ENCODE measurements around the gene RAET1E.

RAET1E gene

DNA sequence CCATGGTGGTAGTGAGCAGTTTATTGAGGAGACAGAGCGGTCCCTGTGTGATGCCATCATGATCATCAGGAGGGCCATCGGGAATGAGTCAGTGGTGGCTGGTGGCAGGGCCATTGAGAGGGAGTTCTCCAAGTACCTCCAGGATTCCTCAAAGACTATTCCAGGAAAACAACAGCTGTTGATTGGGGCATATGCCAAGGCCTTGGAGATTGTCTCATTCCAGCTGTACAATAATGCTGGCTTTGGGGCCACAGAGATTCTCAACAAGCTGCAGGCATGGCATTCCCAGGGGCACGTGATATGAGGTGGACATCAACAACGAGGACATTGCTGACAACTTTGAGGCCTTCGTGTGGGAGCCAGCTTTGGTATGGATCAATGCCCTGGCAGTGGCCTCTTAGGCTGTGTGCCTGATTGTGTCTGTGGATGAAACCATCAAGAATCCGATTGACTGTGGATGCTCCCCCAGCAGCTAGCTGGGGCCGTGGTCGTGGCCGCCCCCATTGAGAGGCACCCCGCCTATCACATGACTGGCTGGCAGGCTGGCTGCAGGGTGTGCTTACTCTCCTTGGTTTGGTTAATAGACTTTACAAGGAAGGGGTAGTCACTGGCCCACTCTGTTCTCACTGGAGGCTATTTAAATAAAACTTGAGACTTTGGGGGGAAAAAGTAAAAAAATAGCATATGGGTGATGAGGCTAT, 16.7 kb downstream of the RAET1E start:
- no peak overlapping the region for H3K27ac ChIP-seq
- TF ChIP-seq, protein P1, sequence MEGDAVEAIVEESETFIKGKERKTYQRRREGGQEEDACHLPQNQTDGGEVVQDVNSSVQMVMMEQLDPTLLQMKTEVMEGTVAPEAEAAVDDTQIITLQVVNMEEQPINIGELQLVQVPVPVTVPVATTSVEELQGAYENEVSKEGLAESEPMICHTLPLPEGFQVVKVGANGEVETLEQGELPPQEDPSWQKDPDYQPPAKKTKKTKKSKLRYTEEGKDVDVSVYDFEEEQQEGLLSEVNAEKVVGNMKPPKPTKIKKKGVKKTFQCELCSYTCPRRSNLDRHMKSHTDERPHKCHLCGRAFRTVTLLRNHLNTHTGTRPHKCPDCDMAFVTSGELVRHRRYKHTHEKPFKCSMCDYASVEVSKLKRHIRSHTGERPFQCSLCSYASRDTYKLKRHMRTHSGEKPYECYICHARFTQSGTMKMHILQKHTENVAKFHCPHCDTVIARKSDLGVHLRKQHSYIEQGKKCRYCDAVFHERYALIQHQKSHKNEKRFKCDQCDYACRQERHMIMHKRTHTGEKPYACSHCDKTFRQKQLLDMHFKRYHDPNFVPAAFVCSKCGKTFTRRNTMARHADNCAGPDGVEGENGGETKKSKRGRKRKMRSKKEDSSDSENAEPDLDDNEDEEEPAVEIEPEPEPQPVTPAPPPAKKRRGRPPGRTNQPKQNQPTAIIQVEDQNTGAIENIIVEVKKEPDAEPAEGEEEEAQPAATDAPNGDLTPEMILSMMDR (conservative IDR thresholded peaks at IDR 0.05): no peak

DNA sequence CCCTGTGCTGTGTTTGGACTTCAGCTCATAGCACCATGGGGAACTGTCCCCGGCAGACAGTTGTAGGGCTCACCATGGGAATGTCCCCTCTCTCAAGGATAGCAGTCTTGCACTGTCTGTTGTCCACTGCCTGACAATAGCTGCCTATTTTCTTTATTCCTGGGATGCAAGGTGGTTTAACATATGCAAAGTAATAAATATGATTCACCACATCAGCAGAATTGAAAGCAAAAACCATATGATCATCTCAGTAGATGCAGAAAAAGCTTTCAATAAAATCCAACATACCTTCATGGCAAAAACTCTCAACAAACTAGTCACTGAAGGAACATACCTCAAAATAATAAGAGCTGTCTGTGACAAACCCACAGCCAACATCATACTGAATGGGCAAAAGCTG, 20.3 kb downstream of the RAET1E start:
- H3K27ac ChIP-seq: no peak overlapping the region
- TF ChIP-seq, protein P1 (conservative IDR thresholded peaks at IDR 0.05): no peak

DNA sequence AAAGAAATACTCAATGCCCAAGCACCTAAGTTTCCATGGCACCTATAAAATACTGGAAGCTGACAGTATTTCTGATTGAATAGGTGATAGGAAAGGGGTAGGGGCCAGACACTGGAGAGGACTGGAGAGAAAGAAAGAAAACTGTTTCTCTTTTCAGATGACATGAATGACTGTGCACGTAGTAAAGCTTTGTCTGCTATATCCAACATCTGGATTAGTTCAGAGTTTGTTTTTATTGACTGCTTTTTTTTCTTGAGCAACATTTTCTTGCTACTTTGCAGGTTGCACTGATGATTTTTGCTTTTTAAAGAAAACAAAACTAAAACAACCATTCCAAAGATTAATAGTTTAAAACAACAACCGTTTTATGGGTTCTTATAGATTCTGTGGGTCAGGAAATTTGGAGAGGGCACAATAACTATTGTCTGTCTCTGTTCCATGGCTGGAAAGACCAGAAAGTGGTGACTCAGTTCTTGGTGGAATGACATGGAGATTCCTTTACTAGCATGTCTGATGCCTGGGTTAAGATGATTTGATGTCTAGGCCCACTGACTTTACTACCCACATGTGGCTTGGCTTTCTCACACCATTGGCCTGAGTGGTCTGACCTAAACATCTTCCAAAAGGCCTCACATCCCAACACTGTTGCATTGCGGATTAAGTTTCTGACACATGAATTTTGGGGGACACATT, 21.5 kb downstream of the RAET1E start:
- TF ChIP-seq, protein P1 (conservative IDR thresholded peaks at IDR 0.05): no peak
- no peak overlapping the region for H3K27ac ChIP-seq

DNA sequence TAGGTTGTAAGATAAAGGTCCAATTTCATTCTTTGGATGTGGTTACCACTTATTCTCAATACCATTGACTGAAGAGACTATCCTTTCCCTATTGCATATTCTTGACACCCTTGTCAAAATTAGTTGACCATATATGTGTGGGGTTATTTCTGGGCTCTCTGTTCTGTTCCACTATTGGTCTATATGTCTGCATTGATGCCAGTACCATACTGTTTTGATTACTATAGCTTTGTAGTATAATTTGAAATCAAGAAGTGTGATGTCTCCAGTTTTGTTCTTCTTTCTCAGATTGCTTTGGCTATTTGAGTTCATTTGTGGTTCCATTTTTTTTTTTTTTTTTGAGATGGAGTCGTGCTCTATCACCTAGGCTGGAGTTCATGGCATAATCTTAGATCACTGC, 25.7 kb downstream of the RAET1E start:
- H3K27ac ChIP-seq: no peak overlapping the region
- TF ChIP-seq, protein P1 (conservative IDR thresholded peaks at IDR 0.05): no peak

DNA sequence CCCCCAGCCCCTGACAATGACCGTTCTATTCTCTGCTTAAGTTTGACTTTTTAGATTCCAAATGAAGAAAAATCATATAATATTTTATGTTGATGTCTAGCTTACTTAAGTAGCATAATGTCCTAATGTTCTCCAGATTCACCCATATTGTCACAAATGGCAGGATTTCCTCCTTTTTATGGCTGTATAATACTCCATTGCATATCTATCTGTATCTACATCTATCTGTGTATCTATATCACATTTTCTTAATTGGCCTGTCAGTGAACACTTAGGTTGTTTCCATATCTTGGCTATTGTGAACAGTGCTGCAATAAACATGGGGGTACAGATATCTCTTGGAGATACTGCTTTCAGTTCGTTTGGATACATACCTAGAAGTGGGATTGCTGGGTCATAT, 26.7 kb downstream of the RAET1E start:
- H3K27ac ChIP-seq: no peak overlapping the region
- TF ChIP-seq, protein P1 (conservative IDR thresholded peaks at IDR 0.05): no peak

DNA sequence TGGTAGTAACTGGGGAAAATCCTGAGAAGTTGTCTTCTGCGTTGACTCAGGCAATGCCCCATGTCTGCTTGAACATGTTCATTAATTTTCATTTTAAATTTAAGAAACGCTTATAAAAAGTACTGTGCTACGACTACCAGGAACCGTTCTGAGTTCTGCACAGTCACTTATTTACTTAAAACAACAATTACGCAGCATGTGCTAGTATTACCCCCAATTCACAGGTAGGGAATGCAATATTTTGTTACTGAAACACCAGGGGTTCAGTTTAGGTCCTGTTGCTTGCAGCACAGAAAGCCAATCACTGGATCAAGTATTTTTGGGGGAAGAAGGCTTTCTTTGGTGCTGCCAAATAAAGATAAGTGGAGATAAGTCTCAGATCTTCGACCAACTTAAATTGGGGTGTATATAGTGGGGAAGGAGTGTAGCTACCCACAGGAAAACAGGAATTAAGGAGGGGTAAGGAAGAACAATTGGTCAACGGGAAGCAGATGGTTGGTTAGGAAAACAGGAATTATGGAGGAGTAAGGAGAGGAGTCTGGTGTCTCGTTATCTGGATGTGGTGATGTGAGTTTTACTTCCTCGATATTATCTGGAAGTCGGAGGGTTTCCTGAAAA, 28.5 kb downstream of the RAET1E start:
- H3K27ac ChIP-seq: no peak overlapping the region

More for the DNA sequence above, 28.5 kb downstream of the RAET1E start:
- TF ChIP-seq, protein P1 (conservative IDR thresholded peaks at IDR 0.05): no peak

Data from VCaP (cell line).